Liver (tissue), 3 donors: Measurements from ENCODE around the gene CDK9.

Experiments used
- CTCF ChIP-seq: fragments of 150-350 bp; IDR thresholded peaks from 2 replicates; pipeline ENCODE4 v1.5.1; 2017; ENCODE audit warnings: improper control_type of control experiment, low read depth, low read length; ENCODE audit not compliant: missing input control
- EGR1 ChIP-seq, 2 donors: IDR thresholded peaks; 2 replicates each; pipeline ENCODE4 v1.6.1; 2016 to 2018; ENCODE audit warnings: antibody characterized with exemption in 2 of 2, low read depth in 2 of 2
- GABPA ChIP-seq, 2 donors: IDR thresholded peaks in 1 of 2; conservative IDR thresholded peaks in 1 of 2; 2 replicates each; pipeline ENCODE4 v1.6.1; 2016; ENCODE audit warnings: antibody characterized with exemption in 2 of 2, mild to moderate bottlenecking in 1 of 2, moderate library complexity in 1 of 2
- JUND ChIP-seq, 2 donors: IDR thresholded peaks; 2 replicates each; pipeline ENCODE4 v1.6.1; 2016; ENCODE audit warnings: antibody characterized with exemption in 2 of 2
- RAD21 ChIP-seq, 2 donors: IDR thresholded peaks; 2 replicates each; pipeline ENCODE4 v1.6.1; 2016; ENCODE audit warnings: antibody characterized with exemption in 2 of 2, mild to moderate bottlenecking in 2 of 2
- REST ChIP-seq: IDR thresholded peaks from 2 replicates; pipeline ENCODE4 v1.6.1; 2016; ENCODE audit warnings: antibody characterized with exemption, mild to moderate bottlenecking
- YY1 ChIP-seq: IDR thresholded peaks from 2 replicates; pipeline ENCODE4 v1.6.1; 2016; ENCODE audit warnings: antibody characterized with exemption, mild to moderate bottlenecking
- donor health status: healthy.
- donor health status: healthy.

- TF ChIP-seq CTCF (no peak), YY1 (no peak), EGR1 (IDR thresholded peaks at IDR 0.05; ENCODE audit: low read depth in 2 of 2) (peak in 1 of 2 donors; percentile 18), REST (no peak), JUND (IDR thresholded peaks at IDR 0.05) (peak in 1 of 2 donors; percentile 60), RAD21 (IDR thresholded peaks at IDR 0.05) (no peak), GABPA (IDR thresholded peaks at IDR 0.05 in 1 of 2, conservative IDR thresholded peaks at IDR 0.05 in 1 of 2) (no peak)
Measured at GRCh38 chr9:127788337-127789011, 2.6 kb downstream of the CDK9 start.
